GM19452 (cell line): ENCODE data around the gene WDR45B.

ENCODE experiments used
- ATAC-seq: cut with Tn5 transposase; IDR thresholded peaks from one replicate; pipeline ENCODE4 v1.9.1; 2021; ENCODE audit not compliant: unreplicated experiment

The WDR45B gene

GRCh38 chr17:82632451-82632850 lies 15.8 kb downstream of the WDR45B start:
- no peak for ATAC-seq

- no peak for ATAC-seq
Observed at GRCh38 chr17:82631544-82631943, 16.7 kb downstream of the WDR45B start.

- ATAC-seq: no peak
Observed at GRCh38 chr17:82630212-82630611, 18.0 kb downstream of the WDR45B start.

- ATAC-seq: no peak
Observed at GRCh38 chr17:82629748-82630147, 18.5 kb downstream of the WDR45B start.

- no peak for ATAC-seq
Observed at GRCh38 chr17:82627405-82627804, 20.8 kb downstream of the WDR45B start.

GRCh38 chr17:82623707-82624106 lies 24.5 kb downstream of the WDR45B start:
- ATAC-seq: no peak

GRCh38 chr17:82619641-82620040 lies 28.6 kb downstream of the WDR45B start:
- ATAC-seq: no peak

- no peak for ATAC-seq
Observed at GRCh38 chr17:82619211-82619610, 29.0 kb downstream of the WDR45B start.

GRCh38 chr17:82616021-82616711 lies 32.1 kb downstream of the WDR45B start:
- no peak for ATAC-seq

- ATAC-seq: no peak
Observed at GRCh38 chr17:82615084-82616020, 32.9 kb downstream of the WDR45B start.

GRCh38 chr17:82614095-82614631 lies 34.1 kb downstream of the WDR45B start:
- ATAC-seq: no peak

- ATAC-seq: no peak
Observed at GRCh38 chr17:82613283-82614094, 34.8 kb downstream of the WDR45B start.

GRCh38 chr17:82611140-82612058 lies 36.8 kb downstream of the WDR45B start:
- ATAC-seq: no peak

- ATAC-seq: no peak
Observed at GRCh38 chr17:82609655-82610054, 38.6 kb downstream of the WDR45B start.

- no peak for ATAC-seq
Observed at GRCh38 chr17:82608816-82609215, 39.4 kb downstream of the WDR45B start.

- ATAC-seq: no peak
Observed at GRCh38 chr17:82605939-82606600, 42.2 kb downstream of the WDR45B start.

GRCh38 chr17:82604532-82604931 lies 43.7 kb downstream of the WDR45B start:
- no peak for ATAC-seq

GRCh38 chr17:82603981-82604448 lies 44.2 kb downstream of the WDR45B start:
- ATAC-seq: no peak

- no peak for ATAC-seq
Observed at GRCh38 chr17:82602986-82603710, 45.1 kb downstream of the WDR45B start.
